Activated B cell treated with CpG ODN at 0.5 μM for 24 hours (primary cell): ENCODE measurements around the gene ELP4. TPM values are rescaled to one million over a fixed set of nuclear protein-coding genes. Genes with fewer than 3 reads are reported as not detected.

Source experiments
- ATAC-seq: fragments of 200-7000 bp; cut with Tn5 transposase; one replicate; pipeline ENCODE4 v1.10.0; 2021; ENCODE audit warnings: low read depth, mild to moderate bottlenecking, moderate library complexity
- CTCF ChIA-PET: fragments of 350-600 bp; sonication (Branson Sonifier 250); formaldehyde crosslinking; loops from one replicate; lab custom pipeline; 2021; ENCODE audit warnings: antibody characterized with exemption; lab: Charles Lee
- POLR2A ChIA-PET: fragments of 350-600 bp; sonication (Branson Sonifier 250); formaldehyde crosslinking; loops from one replicate; lab custom pipeline; 2021; ENCODE audit warnings: antibody characterized with exemption; lab: Charles Lee
- DNase-seq: peaks from one replicate; pipeline ENCODE4 v3.0.0; 2022
- H3K27ac Mint-ChIP-seq: one replicate; pipeline ENCODE4 v1.8.0; 2020; ENCODE audit warnings: mixed read lengths
- H3K27me3 Mint-ChIP-seq: one replicate; pipeline ENCODE4 v1.8.0; 2021; ENCODE audit warnings: mixed read lengths
- H3K36me3 Mint-ChIP-seq: one replicate; pipeline ENCODE4 v1.8.0; 2021; ENCODE audit warnings: low read depth, mixed read lengths
- H3K4me1 Mint-ChIP-seq: one replicate; pipeline ENCODE4 v1.8.0; 2021; ENCODE audit warnings: mixed read lengths
- H3K4me3 Mint-ChIP-seq: one replicate; pipeline ENCODE4 v1.8.0; 2020; ENCODE audit warnings: mild to moderate bottlenecking, mixed read lengths
- H3K9me3 Mint-ChIP-seq: one replicate; pipeline ENCODE4 v1.8.0; 2020; ENCODE audit warnings: mixed read lengths
- CTCF ChIP-seq: fragments of 200-600 bp; IDR thresholded peaks from one replicate; pipeline ENCODE4 v1.8.0; 2022; ENCODE audit warnings: antibody characterized with exemption, mild to moderate bottlenecking
- intact Hi-C: fragments of 100-400 bp; cut with micrococcal nuclease; formaldehyde crosslinking; loops from one replicate; pipeline ENCODE4 v1.15.1; 2024
- total RNA-seq: library from RNA; stranded (reverse); gene quantifications from 2 replicates; pipeline ENCODE4 v1.2.3, GENCODE V29; 2022

ELP4 gene
- total RNA-seq, 1 donor from 2014 or later, result 25.5 TPM

GRCh38 chr11:31478223-31478590 is 31.4 kb upstream of the ELP4 start:
- Mint-ChIP-seq H3K4me1 (no peaks in the 10 kb centered on the region), H3K9me3 (no peaks in the 10 kb centered on the region), H3K36me3 (peaks cover 3% of the 10 kb centered on the region), H3K27me3 (no peaks in the 10 kb centered on the region), H3K4me3 (no peak overlapping the region), H3K27ac (no peak overlapping the region)
- DNase-seq (no peak), ATAC-seq (no peak)
- intact Hi-C loops, result loop anchor here (5.0 kb wide), 1 partner anchor 621 kb away; no protein-coding TSS in a partner anchor
- CTCF ChIA-PET, result no interaction called here
- no peak for TF ChIP-seq CTCF
- POLR2A ChIA-PET, result interaction anchor here (0.8 kb wide), 1 partner anchor 163 kb away, joined by 5 read pairs; no protein-coding TSS in a partner anchor

DNA sequence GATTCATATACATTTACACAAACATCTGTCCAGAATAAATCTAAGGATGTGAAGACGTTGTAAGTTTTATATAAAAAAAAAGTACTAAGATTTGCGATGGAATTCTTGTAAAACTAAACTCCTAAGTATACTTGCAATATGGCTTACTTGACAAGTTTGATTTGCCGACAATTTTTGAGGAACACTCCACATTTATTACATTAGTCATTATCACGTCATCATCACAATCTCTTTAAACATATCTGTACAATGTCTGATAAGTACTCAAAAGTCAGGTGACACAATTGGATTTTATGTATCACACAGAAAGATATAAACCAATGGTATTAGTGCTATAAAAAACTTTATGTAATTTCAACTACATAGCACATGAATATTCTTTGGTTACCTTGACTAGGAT is 30.5 kb upstream of the ELP4 start:
- H3K27me3 Mint-ChIP-seq, result no peaks in the 10 kb centered on the region
- DNase-seq (no peak), ATAC-seq (no peak)
- peaks cover 3% of the 10 kb centered on the region for H3K36me3 Mint-ChIP-seq
- intact Hi-C loops, result loop anchor here (5.0 kb wide), 1 partner anchor 622 kb away; no protein-coding TSS in a partner anchor
- no peaks in the 10 kb centered on the region for H3K9me3 Mint-ChIP-seq
- no peak overlapping the region for H3K4me3 Mint-ChIP-seq
- ChIA-PET CTCF (no interaction called here), POLR2A (no interaction called here)
- no peak for TF ChIP-seq CTCF
- no peak overlapping the region for H3K27ac Mint-ChIP-seq
- H3K4me1 Mint-ChIP-seq, result no peaks in the 10 kb centered on the region

GRCh38 chr11:31480930-31481329 is 28.6 kb upstream of the ELP4 start:
- Mint-ChIP-seq H3K9me3 (no peaks in the 10 kb centered on the region), H3K4me1 (no peaks in the 10 kb centered on the region), H3K36me3 (peaks cover 3% of the 10 kb centered on the region), H3K4me3 (no peak overlapping the region), H3K27ac (no peak overlapping the region), H3K27me3 (no peaks in the 10 kb centered on the region)
- no peak for ATAC-seq
- CTCF ChIA-PET, result no interaction called here
- POLR2A ChIA-PET, result no interaction called here
- TF ChIP-seq CTCF, result no peak
- DNase-seq, result no peak
- intact Hi-C loops, result no loop called here

DNA sequence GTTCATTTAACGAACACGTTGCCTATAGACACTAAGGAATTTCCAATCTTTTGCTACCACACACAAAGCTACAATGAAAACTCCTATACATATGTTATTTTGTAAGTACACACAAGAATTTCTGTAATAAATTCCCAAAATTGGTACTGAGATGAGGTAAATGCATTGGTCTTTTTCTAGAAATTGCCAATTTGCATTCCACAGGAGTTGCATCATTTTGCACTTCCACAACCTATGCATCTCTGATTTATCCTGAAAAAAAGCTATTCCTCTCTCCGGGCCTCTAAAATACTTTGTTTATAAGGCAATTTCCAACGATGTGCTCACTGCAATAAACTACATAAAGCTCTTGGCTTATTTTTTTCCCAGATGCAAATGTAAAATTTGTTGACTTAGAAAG is 25.1 kb upstream of the ELP4 start:
- Mint-ChIP-seq H3K9me3 (no peaks in the 10 kb centered on the region), H3K27me3 (no peaks in the 10 kb centered on the region), H3K4me3 (no peak overlapping the region), H3K27ac (no peak overlapping the region), H3K36me3 (peaks cover 2% of the 10 kb centered on the region), H3K4me1 (no peaks in the 10 kb centered on the region)
- ChIA-PET POLR2A (interaction anchor here (0.5 kb wide), 1 partner anchor 22 kb away, joined by 6 read pairs; no protein-coding TSS in a partner anchor), CTCF (no interaction called here)
- intact Hi-C loops, result no loop called here
- DNase-seq, result no peak
- no peak for TF ChIP-seq CTCF
- ATAC-seq, result no peak

- H3K36me3 Mint-ChIP-seq, result peaks cover 15% of the 10 kb centered on the region
- peaks cover 5% of the 10 kb centered on the region for H3K4me1 Mint-ChIP-seq
- ChIA-PET CTCF (interaction anchor here (1.2 kb wide), 1 partner anchor 688 kb away, joined by 3 read pairs; no protein-coding TSS in a partner anchor), POLR2A (no interaction called here)
- no peaks in the 10 kb centered on the region for H3K27me3 Mint-ChIP-seq
- H3K27ac Mint-ChIP-seq, result no peak overlapping the region
- no peak overlapping the region for H3K4me3 Mint-ChIP-seq
- ATAC-seq (no peak), DNase-seq (no peak)
- TF ChIP-seq CTCF, result no peak
- H3K9me3 Mint-ChIP-seq, result no peaks in the 10 kb centered on the region
- intact Hi-C loops, result loop anchor here (1.0 kb wide), 1 partner anchor 688 kb away; no protein-coding TSS in a partner anchor
These were observed 21.7 kb upstream of the ELP4 start for GRCh38 chr11:31487848-31488247.
